GM18498 (cell line): ENCODE results near the gene DNM2.

Source experiments
- ATAC-seq: cut with Tn5 transposase; IDR thresholded peaks from one replicate; pipeline ENCODE4 v1.9.1; 2021; ENCODE audit warnings: mild to moderate bottlenecking, moderate library complexity; ENCODE audit not compliant: unreplicated experiment

DNM2 gene

GRCh38 chr19:10769533-10770491, 51.9 kb downstream of the DNM2 start:
- ATAC-seq, result no peak

- no peak for ATAC-seq
Observed at GRCh38 chr19:10773969-10774368, 56.1 kb downstream of the DNM2 start.

GRCh38 chr19:10774893-10775292, 57.0 kb downstream of the DNM2 start:
- no peak for ATAC-seq

- peak; percentile 50 for ATAC-seq
Observed at GRCh38 chr19:10776900-10777650, 59.2 kb downstream of the DNM2 start.

- ATAC-seq, result no peak
Observed at GRCh38 chr19:10780368-10780767, 62.5 kb downstream of the DNM2 start.

GRCh38 chr19:10782795-10783194, 64.9 kb downstream of the DNM2 start:
- ATAC-seq, result no peak

- no peak for ATAC-seq
Observed at GRCh38 chr19:10784257-10784656, 66.4 kb downstream of the DNM2 start.

GRCh38 chr19:10788146-10788545, 70.3 kb downstream of the DNM2 start:
- ATAC-seq, result no peak

GRCh38 chr19:10789866-10790265, 72.0 kb downstream of the DNM2 start:
- no peak for ATAC-seq

GRCh38 chr19:10796653-10797052, 78.8 kb downstream of the DNM2 start:
- no peak for ATAC-seq

GRCh38 chr19:10797078-10797477, 79.2 kb downstream of the DNM2 start:
- no peak for ATAC-seq

- peak; percentile 36 for ATAC-seq
Observed at GRCh38 chr19:10797541-10798256, 79.8 kb downstream of the DNM2 start.

GRCh38 chr19:10800488-10800887, 82.6 kb downstream of the DNM2 start:
- no peak for ATAC-seq

GRCh38 chr19:10802479-10802878, 84.6 kb downstream of the DNM2 start:
- ATAC-seq, result no peak

GRCh38 chr19:10803252-10803651, 85.4 kb downstream of the DNM2 start:
- no peak for ATAC-seq

- ATAC-seq, result no peak
Observed at GRCh38 chr19:10805065-10805757, 87.3 kb downstream of the DNM2 start.

- ATAC-seq, result no peak
Observed at GRCh38 chr19:10805758-10806247, 87.9 kb downstream of the DNM2 start.

- no peak for ATAC-seq
Observed at GRCh38 chr19:10808937-10809649, 91.2 kb downstream of the DNM2 start.

GRCh38 chr19:10809651-10810285, 91.9 kb downstream of the DNM2 start:
- ATAC-seq, result no peak
